Measurements from ENCODE around the gene ACOD1.

Gene ACOD1

DNA sequence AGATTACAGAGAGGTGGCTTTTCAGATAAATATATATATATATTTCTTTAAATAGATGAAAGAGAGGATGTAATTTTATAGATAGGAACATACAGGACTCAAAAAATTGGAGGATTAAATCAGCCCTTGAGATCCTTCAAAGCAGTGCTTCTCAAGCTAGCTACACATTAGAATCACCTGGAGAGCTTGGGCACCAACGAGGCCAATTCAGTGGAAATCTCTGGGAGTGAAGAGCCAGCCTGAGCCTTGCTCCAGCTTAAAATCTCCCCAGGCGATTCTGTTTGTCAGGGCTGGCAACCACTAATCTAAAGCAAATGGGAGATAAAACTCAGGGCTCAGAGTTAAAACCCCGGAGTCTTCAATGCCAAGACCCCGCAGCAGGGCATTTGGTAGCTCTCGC is 28.6 kb downstream of the ACOD1 start:
- intact Hi-C loops (cut with DNase I; ENCODE audit: low total_unique reads), result no loop called here
- Histone ChIP-seq H3K27ac (no peak overlapping the region), H3K9me3 (no peaks in the 10 kb centered on the region), H3K4me1 (peaks cover 0 to 11% (median 9%) of the 10 kb centered on the region in 4 donors), H3K4me3 (no peak overlapping the region), H3K36me3 (no peaks in the 10 kb centered on the region), H3K27me3 (no peaks in the 10 kb centered on the region)
- no peak for DNase-seq
- TF ChIP-seq, protein P1, sequence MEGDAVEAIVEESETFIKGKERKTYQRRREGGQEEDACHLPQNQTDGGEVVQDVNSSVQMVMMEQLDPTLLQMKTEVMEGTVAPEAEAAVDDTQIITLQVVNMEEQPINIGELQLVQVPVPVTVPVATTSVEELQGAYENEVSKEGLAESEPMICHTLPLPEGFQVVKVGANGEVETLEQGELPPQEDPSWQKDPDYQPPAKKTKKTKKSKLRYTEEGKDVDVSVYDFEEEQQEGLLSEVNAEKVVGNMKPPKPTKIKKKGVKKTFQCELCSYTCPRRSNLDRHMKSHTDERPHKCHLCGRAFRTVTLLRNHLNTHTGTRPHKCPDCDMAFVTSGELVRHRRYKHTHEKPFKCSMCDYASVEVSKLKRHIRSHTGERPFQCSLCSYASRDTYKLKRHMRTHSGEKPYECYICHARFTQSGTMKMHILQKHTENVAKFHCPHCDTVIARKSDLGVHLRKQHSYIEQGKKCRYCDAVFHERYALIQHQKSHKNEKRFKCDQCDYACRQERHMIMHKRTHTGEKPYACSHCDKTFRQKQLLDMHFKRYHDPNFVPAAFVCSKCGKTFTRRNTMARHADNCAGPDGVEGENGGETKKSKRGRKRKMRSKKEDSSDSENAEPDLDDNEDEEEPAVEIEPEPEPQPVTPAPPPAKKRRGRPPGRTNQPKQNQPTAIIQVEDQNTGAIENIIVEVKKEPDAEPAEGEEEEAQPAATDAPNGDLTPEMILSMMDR (IDR thresholded peaks at IDR 0.05), result no peak

DNA sequence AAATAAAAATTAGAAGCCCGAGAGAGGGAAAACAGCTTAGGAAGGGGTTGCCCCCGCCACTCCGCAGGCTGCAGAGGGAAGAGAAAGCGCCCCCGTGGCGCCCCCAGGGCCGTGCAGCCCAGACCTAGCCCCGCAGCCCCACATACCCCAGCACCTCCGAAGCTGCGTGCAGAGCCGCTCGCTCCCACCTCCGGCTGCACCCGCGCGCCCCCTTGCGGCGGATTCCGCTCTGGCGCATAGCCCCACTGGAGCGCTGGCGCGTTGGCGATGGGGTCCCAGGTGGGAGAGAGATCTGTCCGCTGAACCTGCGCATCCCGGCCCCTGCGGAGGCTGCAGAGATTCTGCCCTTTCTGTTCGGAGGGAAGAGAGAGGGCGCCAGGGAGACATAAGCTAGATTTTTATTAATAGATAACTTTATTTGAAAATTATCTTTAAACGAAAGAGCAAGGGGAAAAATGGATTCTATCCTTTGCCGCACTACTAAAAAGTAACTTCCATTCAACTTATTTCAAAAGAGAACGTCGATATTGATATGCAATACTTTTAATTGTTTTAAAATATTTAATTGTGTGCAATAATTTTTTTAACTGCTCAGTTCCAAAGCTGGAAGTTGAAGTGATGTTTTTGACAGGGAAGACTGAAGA is 31.9 kb downstream of the ACOD1 start:
- peaks cover 0 to 11% (median 9%) of the 10 kb centered on the region in 4 donors for H3K4me1 ChIP-seq
- TF ChIP-seq, protein P1 (IDR thresholded peaks at IDR 0.05), result peak; percentile 78 to 97
- intact Hi-C loops (cut with DNase I; ENCODE audit: low total_unique reads), result loop anchor here (10.0 kb wide), 1 partner anchor 95 kb away; the partner anchor contains the start of gene KCTD12
- no peak overlapping the region for H3K27ac ChIP-seq
- H3K27me3 ChIP-seq, result no peaks in the 10 kb centered on the region
- no peaks in the 10 kb centered on the region for H3K9me3 ChIP-seq
- peak; percentile 73 to 83 for DNase-seq
- H3K36me3 ChIP-seq, result no peaks in the 10 kb centered on the region
- peak overlapping the region; percentile 23 to 47 for H3K4me3 ChIP-seq

DNA sequence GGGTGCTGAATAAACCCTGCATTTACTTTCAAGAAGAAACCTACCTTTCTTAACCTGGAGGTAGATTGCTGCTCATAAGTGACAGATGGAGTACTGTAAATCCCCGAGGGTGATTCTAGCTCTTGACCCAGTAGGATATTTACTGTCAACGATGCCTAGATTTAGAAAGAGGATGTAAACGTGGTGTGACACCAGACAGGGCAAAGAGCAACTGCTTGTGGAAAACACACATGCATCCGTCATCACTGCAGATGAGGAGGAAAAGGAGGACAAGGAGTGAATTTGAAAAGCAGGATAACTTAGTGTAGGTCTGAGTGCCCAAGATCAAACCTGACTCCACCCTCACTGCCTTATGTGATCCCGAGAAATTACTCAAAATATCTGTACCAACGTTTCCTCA is 33.8 kb downstream of the ACOD1 start:
- no peak overlapping the region for H3K4me3 ChIP-seq
- H3K27me3 ChIP-seq, result no peaks in the 10 kb centered on the region
- H3K36me3 ChIP-seq, result no peaks in the 10 kb centered on the region
- TF ChIP-seq, protein P1 (IDR thresholded peaks at IDR 0.05), result no peak
- no peaks in the 10 kb centered on the region for H3K9me3 ChIP-seq
- H3K27ac ChIP-seq, result no peak overlapping the region
- intact Hi-C loops (cut with DNase I; ENCODE audit: low total_unique reads), result loop anchor here (10.0 kb wide), 1 partner anchor 97 kb away; the partner anchor contains the start of gene KCTD12
- DNase-seq, result no peak
- peaks cover 0 to 11% (median 9%) of the 10 kb centered on the region in 4 donors for H3K4me1 ChIP-seq

DNA sequence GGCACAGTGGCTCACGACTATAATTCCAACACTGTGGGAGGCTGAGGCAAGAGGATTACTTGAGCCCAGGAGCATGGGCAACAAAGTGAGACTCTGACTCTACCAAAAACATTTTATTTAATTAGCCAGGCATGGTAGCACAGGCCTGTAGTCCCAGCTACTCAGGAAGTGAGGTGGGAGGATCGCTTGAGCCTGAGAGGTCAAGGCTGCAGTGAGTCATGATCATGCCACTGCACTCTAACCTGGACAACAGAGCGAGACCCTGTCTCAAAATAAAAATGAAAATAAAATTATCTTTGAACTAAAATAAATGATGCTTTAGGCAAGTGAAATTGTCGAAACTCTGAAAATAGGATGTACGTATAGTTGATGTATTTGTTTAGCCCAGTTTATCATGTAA is 35.4 kb downstream of the ACOD1 start:
- Histone ChIP-seq H3K9me3 (no peaks in the 10 kb centered on the region), H3K4me1 (peaks cover 0 to 11% (median 9%) of the 10 kb centered on the region in 4 donors), H3K36me3 (no peaks in the 10 kb centered on the region), H3K27me3 (no peaks in the 10 kb centered on the region), H3K4me3 (no peak overlapping the region), H3K27ac (no peak overlapping the region)
- no peak for DNase-seq
- intact Hi-C loops (cut with DNase I; ENCODE audit: low total_unique reads), result loop anchor here (10.0 kb wide), 1 partner anchor 99 kb away; the partner anchor contains the start of gene KCTD12
- TF ChIP-seq, protein P1 (IDR thresholded peaks at IDR 0.05), result no peak

DNA sequence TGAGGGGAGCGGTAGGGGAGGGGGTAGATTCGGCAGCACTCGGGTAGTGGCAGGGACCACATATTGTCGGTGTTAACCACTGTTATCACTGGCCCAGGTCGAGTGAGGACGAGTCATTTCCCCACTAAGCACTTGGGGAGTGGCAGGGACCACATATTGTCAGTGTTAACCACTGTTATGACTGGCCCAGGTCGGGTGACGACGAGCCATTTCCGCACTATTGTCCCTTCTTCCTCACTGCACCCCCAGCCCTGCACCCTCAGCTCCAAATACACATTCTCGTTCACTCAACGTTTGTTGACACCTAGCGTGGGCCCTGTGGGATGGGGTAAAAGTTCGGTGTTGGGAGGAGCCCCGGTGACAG is 43.1 kb downstream of the ACOD1 start:
- no peaks in the 10 kb centered on the region for H3K9me3 ChIP-seq
- peaks cover 0 to 24% (median 15%) of the 10 kb centered on the region in 4 donors for H3K4me1 ChIP-seq
- H3K36me3 ChIP-seq, result peaks cover 0 to 10% (median 3%) of the 10 kb centered on the region in 3 donors
- H3K27ac ChIP-seq, result peak overlapping the region; percentile 94 to 99
- intact Hi-C loops (cut with DNase I; ENCODE audit: low total_unique reads), result no loop called here
- H3K4me3 ChIP-seq, result peak overlapping the region; percentile 76 to 91
- H3K27me3 ChIP-seq, result no peaks in the 10 kb centered on the region
- DNase-seq, result no peak
- TF ChIP-seq, protein P1 (IDR thresholded peaks at IDR 0.05), result no peak
